ENCODE data around the gene ITGB3. TPM values are rescaled to one million over a fixed set of nuclear protein-coding genes. Genes with fewer than 3 reads are reported as not detected.

Gene ITGB3
- total RNA-seq, 2 experiments from 2014 or later, result 0.21 to 0.93 TPM

DNA sequence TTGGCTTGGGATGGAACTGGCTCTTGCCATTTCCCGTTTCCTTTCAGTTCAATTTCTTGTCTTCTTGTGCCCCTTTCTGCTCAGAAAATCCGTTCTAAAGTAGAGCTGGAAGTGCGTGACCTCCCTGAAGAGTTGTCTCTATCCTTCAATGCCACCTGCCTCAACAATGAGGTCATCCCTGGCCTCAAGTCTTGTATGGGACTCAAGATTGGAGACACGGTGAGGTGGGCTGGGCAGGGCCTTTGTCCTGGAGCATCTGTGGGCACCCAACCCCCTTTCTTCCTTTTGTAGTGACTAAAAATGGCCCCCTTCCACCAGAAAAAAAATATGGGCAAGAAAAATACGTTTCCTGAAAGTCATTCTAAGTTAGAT, 37.2 kb downstream of the ITGB3 start:
- Mint-ChIP-seq H3K36me3 (no peaks in the 10 kb centered on the region), H3K4me1 (peaks cover 16% of the 10 kb centered on the region), H3K9me3 (ENCODE audit: low read depth) (no peaks in the 10 kb centered on the region), H3K4me3 (no peak overlapping the region), H3K27ac (no peak overlapping the region), H3K27me3 (peaks cover 9% of the 10 kb centered on the region)
- CTCF ChIA-PET, result interaction anchor here (1.2 to 1.3 kb wide), 2 partner anchors 8 to 52 kb away, joined by 4 read pairs; no protein-coding TSS in a partner anchor
- ATAC-seq (no peak), DNase-seq (no peak)

DNA sequence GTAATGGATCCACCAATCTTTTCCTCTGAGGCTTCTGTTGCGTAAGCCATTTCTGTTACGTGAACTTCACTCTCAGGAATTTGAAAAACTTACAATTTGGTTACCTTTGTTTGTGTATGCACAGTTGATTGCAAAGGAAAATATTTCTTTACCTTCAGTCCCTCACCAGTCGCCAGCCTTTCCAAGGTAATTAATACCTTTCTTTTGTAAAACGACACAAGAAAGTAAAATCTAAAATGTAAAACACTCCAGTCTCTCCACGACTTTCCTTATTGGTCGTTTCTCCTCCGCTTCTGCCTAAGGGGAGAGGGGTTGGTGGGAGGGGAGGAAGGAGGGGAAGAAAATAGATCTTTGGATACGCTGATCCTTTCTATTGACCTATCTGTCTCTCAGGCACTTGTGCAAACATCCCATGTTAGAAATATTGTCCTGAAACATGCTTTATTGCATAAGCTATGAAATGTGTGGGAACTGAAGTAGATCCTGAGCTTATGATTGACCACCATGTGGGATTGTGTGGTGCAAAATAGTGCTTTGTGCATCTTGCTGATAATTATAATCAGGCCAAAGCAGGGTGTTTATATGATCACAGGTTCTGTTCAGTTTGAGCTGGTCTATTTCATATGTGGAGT, 37.7 kb downstream of the ITGB3 start:
- ATAC-seq, result no peak
- Mint-ChIP-seq H3K9me3 (ENCODE audit: low read depth) (no peaks in the 10 kb centered on the region), H3K27me3 (peaks cover 7% of the 10 kb centered on the region), H3K4me3 (no peak overlapping the region), H3K27ac (no peak overlapping the region), H3K4me1 (peaks cover 12% of the 10 kb centered on the region), H3K36me3 (no peaks in the 10 kb centered on the region)
- CTCF ChIA-PET, result interaction anchor here (1.2 to 1.3 kb wide), 2 partner anchors 8 to 52 kb away, joined by 4 read pairs; no protein-coding TSS in a partner anchor
- no peak for DNase-seq

DNA sequence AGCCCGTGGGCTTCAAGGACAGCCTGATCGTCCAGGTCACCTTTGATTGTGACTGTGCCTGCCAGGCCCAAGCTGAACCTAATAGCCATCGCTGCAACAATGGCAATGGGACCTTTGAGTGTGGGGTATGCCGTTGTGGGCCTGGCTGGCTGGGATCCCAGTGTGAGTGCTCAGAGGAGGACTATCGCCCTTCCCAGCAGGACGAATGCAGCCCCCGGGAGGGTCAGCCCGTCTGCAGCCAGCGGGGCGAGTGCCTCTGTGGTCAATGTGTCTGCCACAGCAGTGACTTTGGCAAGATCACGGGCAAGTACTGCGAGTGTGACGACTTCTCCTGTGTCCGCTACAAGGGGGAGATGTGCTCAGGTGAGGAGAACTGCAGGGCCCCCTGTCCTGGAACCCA, 38.6 kb downstream of the ITGB3 start:
- Mint-ChIP-seq H3K27me3 (peaks cover 7% of the 10 kb centered on the region), H3K4me3 (no peak overlapping the region)
- ATAC-seq, result no peak

DNA sequence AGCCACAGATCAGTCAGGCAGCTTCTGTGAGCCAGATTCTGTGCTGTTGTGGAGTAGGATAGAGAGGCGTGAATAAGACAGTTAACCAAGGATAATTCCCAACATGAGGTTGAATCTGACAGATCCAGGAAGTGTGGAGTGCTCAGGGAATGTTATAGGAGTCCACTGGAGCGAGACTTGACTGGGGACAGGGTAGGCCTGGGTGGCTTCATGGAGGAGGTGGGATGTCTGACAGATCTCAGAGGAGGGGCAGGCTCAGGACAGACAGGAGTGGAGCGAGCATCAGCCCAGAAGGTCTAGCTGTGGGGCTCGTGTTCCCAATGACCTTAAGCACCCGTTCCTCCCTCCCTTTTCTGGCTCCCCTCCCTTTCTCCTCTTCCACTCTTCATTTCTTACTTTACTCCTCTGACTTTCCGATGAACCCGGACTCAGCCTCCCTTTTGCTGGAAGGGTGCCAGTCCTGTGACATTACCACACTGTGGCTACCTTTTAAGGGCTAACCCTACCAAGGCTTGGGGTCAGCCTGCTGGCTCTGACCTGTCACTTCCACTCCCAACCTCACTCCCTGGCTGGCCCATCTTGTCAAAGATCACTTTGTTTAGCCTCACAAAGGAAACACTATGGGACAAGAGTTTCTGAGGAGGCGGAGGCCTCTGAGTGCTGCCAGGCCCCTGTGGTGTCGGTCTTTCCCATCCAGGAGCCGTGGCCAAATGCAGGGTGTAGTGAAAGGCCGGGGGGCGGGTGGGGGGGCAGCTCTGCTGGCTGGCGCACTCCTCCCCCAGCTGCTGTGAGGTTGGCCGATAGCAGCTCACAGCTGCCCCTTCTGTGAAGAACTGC, 41.6 kb downstream of the ITGB3 start:
- Mint-ChIP-seq H3K4me1 (no peaks in the 10 kb centered on the region), H3K36me3 (no peaks in the 10 kb centered on the region), H3K27ac (no peak overlapping the region), H3K4me3 (no peak overlapping the region), H3K9me3 (ENCODE audit: low read depth) (no peaks in the 10 kb centered on the region), H3K27me3 (peaks cover 7% of the 10 kb centered on the region)
- DNase-seq (no peak), ATAC-seq (no peak)
- CTCF ChIA-PET, result no interaction called here

More for the DNA sequence above, 38.6 kb downstream of the ITGB3 start:
- peaks cover 4% of the 10 kb centered on the region for H3K4me1 Mint-ChIP-seq
- no peaks in the 10 kb centered on the region for H3K9me3 Mint-ChIP-seq (ENCODE audit: low read depth)
- no peaks in the 10 kb centered on the region for H3K36me3 Mint-ChIP-seq
- no peak for DNase-seq
- H3K27ac Mint-ChIP-seq, result no peak overlapping the region
- CTCF ChIA-PET, result interaction anchor here (1.2 to 1.3 kb wide), 2 partner anchors 9 to 53 kb away, joined by 4 read pairs; no protein-coding TSS in a partner anchor

DNA sequence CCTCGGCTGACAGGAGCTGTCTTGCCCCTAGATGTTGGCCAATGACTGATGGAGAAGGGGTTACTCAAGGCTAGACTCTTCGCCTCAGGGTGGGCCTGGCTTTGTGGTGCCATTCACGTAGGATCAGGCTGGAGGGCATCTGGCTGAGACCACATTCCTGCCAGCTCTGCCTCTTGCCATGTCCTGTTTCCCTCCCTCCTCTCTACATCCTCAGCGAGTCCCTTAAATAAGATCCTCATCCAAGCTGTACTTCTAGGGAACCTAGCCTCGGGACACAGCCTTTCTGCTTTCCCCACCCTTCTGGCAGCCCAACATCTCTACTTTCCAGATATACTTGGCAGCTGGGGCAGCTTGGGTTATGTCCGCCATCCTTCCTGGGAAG, 42.2 kb downstream of the ITGB3 start:
- Mint-ChIP-seq H3K27ac (no peak overlapping the region), H3K4me1 (no peaks in the 10 kb centered on the region), H3K36me3 (no peaks in the 10 kb centered on the region), H3K9me3 (ENCODE audit: low read depth) (no peaks in the 10 kb centered on the region), H3K27me3 (peaks cover 6% of the 10 kb centered on the region), H3K4me3 (no peak overlapping the region)
- DNase-seq (no peak), ATAC-seq (no peak)
- CTCF ChIA-PET, result no interaction called here

DNA sequence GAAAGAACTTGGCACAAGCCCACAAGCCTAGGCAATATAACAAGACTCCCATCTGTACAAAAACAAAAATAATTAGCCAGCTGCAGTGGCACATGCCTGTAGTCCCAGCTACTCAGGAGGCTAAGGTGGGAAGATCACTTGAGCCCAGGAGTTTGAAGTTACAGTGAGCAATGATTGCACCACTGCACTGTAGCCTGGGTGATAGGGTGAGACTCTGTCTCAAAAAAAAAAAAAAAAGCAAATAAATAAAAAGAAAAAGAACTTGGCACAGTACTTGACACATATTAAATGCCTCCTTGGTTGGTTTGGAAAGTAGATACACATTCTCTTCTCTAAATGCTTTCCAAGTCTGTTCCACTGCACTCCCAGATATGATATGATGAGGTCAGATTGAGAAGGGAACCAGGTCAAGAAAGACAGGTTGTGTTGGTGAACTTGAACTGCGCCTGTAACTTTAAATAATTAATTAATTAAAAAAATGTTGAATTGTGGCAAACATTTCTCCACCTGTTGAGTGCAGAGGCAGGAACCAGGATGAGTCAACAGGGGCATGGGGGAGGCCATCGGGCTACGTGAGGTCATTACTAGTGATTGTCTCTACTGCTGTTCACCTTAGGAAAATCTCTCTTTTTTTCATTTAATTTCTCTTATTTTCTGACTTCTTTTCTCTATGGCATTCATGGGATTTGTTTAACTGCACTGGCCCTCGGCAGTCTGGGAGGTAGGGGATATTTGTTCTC, 44.2 kb downstream of the ITGB3 start:
- CTCF ChIA-PET, result no interaction called here
- Mint-ChIP-seq H3K9me3 (ENCODE audit: low read depth) (peaks cover 6% of the 10 kb centered on the region), H3K4me1 (peaks cover 8% of the 10 kb centered on the region), H3K4me3 (no peak overlapping the region), H3K27me3 (peaks cover 3% of the 10 kb centered on the region), H3K36me3 (peaks cover 4% of the 10 kb centered on the region), H3K27ac (no peak overlapping the region)
- no peak for DNase-seq
- no peak for ATAC-seq

DNA sequence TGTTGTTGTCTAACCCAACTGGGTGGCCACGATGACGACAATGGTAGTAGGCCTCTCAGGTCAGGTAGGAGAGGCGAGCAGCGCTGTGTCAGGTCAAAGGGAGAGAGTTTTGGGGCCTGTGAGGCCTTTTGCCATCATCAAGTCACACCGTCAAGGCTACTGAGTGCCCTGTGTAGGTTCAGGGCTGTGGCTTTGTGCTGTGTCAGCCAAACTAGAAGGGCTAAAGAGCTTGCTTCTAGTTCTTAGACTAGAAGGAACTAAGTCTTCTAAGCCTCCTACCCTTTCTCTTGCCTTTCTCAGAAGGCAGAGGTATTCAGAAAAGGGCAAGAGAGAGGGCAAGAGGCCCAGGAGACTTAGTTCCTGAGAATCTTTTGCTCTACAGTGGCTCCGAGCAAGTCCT, 45.1 kb downstream of the ITGB3 start:
- Mint-ChIP-seq H3K36me3 (peaks cover 4% of the 10 kb centered on the region), H3K27ac (no peak overlapping the region), H3K27me3 (peaks cover 3% of the 10 kb centered on the region), H3K4me3 (no peak overlapping the region), H3K9me3 (ENCODE audit: low read depth) (peaks cover 6% of the 10 kb centered on the region), H3K4me1 (peaks cover 8% of the 10 kb centered on the region)
- ATAC-seq (no peak), DNase-seq (no peak)
- CTCF ChIA-PET, result no interaction called here

DNA sequence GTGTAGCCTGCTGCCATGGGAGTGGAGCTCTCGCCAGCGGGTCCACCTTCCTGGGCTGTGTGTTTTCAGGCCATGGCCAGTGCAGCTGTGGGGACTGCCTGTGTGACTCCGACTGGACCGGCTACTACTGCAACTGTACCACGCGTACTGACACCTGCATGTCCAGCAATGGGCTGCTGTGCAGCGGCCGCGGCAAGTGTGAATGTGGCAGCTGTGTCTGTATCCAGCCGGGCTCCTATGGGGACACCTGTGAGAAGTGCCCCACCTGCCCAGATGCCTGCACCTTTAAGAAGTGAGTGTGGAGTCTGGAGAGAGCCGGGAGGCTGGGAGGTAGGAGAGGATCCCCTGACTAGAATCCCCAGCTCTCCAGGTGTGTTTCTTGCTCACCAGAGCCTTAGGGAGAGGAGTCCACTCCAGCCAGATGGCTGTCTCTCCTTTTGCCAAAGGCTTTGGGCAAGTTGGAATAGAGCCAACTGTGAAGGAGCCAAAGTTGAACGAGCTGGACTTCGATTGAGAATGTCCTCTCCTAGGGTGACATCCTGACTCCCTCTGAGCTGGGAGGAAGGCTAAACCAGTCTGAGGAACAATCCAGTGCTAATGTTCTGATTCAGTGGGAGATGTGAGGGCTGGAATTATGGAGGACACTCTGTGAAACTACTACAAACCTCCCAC, 45.7 kb downstream of the ITGB3 start:
- CTCF ChIA-PET, result no interaction called here
- H3K9me3 Mint-ChIP-seq (ENCODE audit: low read depth), result peaks cover 6% of the 10 kb centered on the region
- H3K36me3 Mint-ChIP-seq, result peaks cover 4% of the 10 kb centered on the region
- ATAC-seq (no peak), DNase-seq (no peak)
- peaks cover 3% of the 10 kb centered on the region for H3K27me3 Mint-ChIP-seq
- no peak overlapping the region for H3K4me3 Mint-ChIP-seq
- no peak overlapping the region for H3K27ac Mint-ChIP-seq
- peaks cover 8% of the 10 kb centered on the region for H3K4me1 Mint-ChIP-seq

DNA sequence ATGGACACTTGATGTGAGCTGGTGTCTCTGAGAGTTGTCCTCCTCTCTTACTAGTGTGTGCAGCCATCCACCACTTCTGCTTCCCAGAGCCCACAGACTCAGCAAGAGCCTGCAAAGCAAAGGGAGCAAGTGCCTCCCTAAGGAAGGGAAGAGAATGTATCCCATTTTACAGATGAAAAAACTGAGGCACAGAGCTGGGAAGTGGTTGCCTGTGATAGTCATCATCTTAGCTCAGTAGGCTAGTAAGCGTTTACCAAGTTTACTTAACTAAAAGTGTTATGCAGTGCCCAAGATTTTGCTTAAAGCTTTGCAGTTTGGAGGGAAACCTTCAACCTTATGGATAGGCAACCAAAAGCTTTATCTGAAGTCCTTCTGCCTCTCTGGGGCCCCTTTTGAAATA, 47.1 kb downstream of the ITGB3 start:
- CTCF ChIA-PET, result interaction anchor here (0.6 to 1.0 kb wide), 3 partner anchors 71 to 524 kb away, joined by 3 read pairs; no protein-coding TSS in a partner anchor
- Mint-ChIP-seq H3K27me3 (peaks cover 3% of the 10 kb centered on the region), H3K36me3 (peaks cover 4% of the 10 kb centered on the region), H3K9me3 (ENCODE audit: low read depth) (peaks cover 6% of the 10 kb centered on the region), H3K4me3 (no peak overlapping the region), H3K4me1 (peaks cover 16% of the 10 kb centered on the region), H3K27ac (no peak overlapping the region)
- ATAC-seq, result no peak
- no peak for DNase-seq

DNA sequence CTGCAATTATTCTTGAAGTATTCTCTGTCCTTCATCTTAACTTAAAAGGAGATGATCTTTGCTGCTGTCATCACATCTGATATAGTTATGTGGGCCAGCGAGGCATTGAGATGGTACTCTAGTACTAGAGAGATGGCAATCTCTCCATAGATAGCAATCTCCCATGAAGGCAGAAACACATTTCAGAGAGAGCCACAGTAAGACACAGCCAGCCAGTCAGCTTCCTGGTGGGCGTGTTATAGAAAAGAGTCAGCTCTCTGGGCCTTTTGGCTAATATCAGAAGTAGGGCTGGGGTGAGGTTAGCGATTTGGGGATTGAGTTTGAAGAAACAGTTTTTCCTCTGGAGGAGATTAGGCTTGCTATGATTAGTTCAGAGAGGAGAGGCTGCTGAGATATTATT, 47.5 kb downstream of the ITGB3 start:
- ATAC-seq (peak; percentile 60), DNase-seq (no peak)
- no peak overlapping the region for H3K4me3 Mint-ChIP-seq
- peaks cover 3% of the 10 kb centered on the region for H3K27me3 Mint-ChIP-seq
- no peak overlapping the region for H3K27ac Mint-ChIP-seq
- peaks cover 4% of the 10 kb centered on the region for H3K36me3 Mint-ChIP-seq
- CTCF ChIA-PET, result interaction anchor here (0.6 to 1.0 kb wide), 3 partner anchors 72 to 524 kb away, joined by 3 read pairs; no protein-coding TSS in a partner anchor
- peaks cover 6% of the 10 kb centered on the region for H3K9me3 Mint-ChIP-seq (ENCODE audit: low read depth)
- peaks cover 17% of the 10 kb centered on the region for H3K4me1 Mint-ChIP-seq

DNA sequence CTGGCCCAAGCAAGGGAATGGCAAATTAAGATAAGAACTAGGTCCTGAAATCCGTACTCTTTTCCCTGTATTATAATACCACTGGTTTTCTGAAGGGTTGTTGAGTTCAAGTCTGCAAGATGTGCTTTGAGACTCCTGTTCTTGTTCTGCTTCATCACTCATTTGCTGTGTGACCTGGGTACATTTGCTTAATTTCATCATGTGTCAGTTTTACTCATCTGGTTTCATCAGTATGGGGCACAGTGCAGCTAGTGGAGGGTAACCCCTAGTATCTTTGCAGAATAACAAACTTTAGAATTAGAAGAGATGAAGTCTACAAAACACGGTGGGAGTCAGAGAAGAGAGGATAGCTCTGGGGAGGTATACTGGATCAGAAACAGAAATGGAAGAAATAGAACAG, 48.2 kb downstream of the ITGB3 start:
- ATAC-seq (no peak), DNase-seq (no peak)
- Mint-ChIP-seq H3K27me3 (peaks cover 3% of the 10 kb centered on the region), H3K27ac (no peak overlapping the region), H3K4me1 (peaks cover 18% of the 10 kb centered on the region), H3K9me3 (ENCODE audit: low read depth) (peaks cover 6% of the 10 kb centered on the region), H3K36me3 (peaks cover 4% of the 10 kb centered on the region), H3K4me3 (no peak overlapping the region)
- CTCF ChIA-PET, result interaction anchor here (0.6 to 1.1 kb wide), 2 partner anchors 13 to 22 kb away, joined by 3 read pairs; no protein-coding TSS in a partner anchor

DNA sequence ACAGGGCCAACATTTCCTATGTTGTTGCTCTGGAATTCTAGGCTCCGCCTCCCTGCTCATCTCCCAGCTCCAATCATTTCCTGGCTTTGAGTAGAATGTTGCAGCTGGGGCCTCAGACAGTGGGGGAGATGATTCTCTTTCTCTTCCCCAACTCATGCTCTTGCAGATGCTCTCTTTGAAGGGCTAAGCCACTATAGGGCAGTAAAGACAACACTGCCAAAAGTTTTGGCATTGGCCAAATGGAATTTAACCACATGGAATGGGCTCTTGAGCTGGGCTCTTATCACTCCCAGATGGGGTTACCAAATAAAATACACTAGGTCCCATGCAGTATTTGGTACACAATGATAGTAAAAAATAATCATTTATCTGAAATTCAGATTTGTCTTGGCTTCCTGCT, 50.6 kb downstream of the ITGB3 start:
- H3K36me3 Mint-ChIP-seq, result peaks cover 4% of the 10 kb centered on the region
- H3K27me3 Mint-ChIP-seq, result peaks cover 4% of the 10 kb centered on the region
- CTCF ChIA-PET, result interaction anchor here (2.1 kb wide), 1 partner anchor 11 kb away, joined by 8 read pairs; no protein-coding TSS in a partner anchor
- H3K9me3 Mint-ChIP-seq (ENCODE audit: low read depth), result peaks cover 6% of the 10 kb centered on the region
- no peak overlapping the region for H3K27ac Mint-ChIP-seq
- no peak for ATAC-seq
- DNase-seq, result no peak
- no peak overlapping the region for H3K4me3 Mint-ChIP-seq
- H3K4me1 Mint-ChIP-seq, result peaks cover 18% of the 10 kb centered on the region
